ENCODE measurements around the gene ACO2. TPM values are rescaled to one million over a fixed set of nuclear protein-coding genes. Genes with fewer than 3 reads are reported as not detected.
"Not testable (repeated sequence)": the region's sequence is repeated elsewhere in the genome, so short reads cannot be mapped to it uniquely, and the experiment has no call there.

Gene ACO2
- total RNA-seq: 87.5 TPM
- polyA plus RNA-seq: 10 to 100 TPM; 64.3 to 76.4 (median 67.0) TPM

DNA sequence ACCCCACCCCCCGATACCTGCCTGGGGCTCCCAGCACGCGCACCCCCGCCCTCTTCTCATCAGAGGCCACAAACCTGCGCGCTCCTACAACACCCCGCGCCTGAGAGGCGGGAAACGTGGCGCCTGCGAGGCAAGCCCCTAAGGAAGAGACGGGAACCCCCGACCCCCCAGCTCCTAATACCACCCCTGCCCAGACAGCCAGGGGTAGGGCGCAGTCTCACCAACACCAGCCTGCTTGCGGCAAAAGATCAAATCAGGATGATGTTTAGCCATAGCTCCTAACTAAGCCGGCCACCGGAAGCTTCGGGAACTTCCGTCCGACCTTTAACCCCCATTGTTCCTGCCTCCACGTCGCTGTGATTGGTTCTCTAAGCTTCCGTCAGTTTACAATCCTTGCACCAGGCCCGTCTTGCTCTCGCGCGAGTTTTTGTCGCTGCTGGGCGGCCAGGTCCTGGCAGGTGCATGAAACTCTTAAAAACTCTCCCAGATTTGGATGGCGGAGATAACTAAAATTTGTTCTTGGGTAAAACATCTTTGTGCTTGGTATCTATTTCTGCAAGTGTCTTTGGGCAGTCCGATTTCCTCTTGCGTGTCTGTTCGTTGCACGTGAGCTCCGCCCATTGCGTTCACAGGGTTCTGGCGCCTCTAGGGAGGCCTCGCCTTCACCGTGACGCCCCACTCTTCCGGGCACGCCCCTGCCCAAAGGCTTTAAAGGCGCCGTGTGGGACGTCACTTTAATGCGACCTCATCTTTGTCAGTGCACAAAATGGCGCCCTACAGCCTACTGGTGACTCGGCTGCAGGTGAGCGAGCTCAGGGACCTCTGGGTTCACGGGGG, at the start of gene ACO2, which contains the start of gene PHF5A:
ACO2 (plus strand) TSS at position 737 of the 837 bp plus-strand sequence; CDS start at position 767, 30 bp downstream.
PHF5A (minus strand) TSS at position 312 of the 837 bp plus-strand sequence; CDS start at position 273, 39 bp downstream.
- Histone ChIP-seq H3K27ac (ENCODE audit: insufficient read depth, low read length, poor library complexity, severe bottlenecking) (peak within 1 kb of the TSS; percentile 95), H3K4me3 (ENCODE audit: low read depth, low read length) (peak within 1 kb of the TSS; percentile 92), H3K36me3 (ENCODE audit: control insufficient read depth, insufficient read depth, low read length) (peaks cover 38% of the 10 kb centered on the region), H3K9me3 (ENCODE audit: control insufficient read depth in 2 of 2, low read length in 2 of 2) (no peaks in the 10 kb centered on the region), H3K4me1 (ENCODE audit: control insufficient read depth, insufficient read depth, low read length, poor library complexity, severe bottlenecking) (peaks cover 19% of the 10 kb centered on the region), H3K27me3 (ENCODE audit: control insufficient read depth, insufficient read depth, low read length) (no peaks in the 10 kb centered on the region)
- peak within 1 kb of the TSS; percentile 99 to 100 (median 100) for H3K27ac Mint-ChIP-seq
- ATAC-seq (ENCODE audit: low read depth in 2 of 2): peak; percentile 90 to 93
- H3K36me3 Mint-ChIP-seq: peaks cover 29% of the 10 kb centered on the region
- no peaks in the 10 kb centered on the region for H3K9me3 Mint-ChIP-seq
- H3K4me1 Mint-ChIP-seq: peaks cover 0 to 68% (median 37%) of the 10 kb centered on the region in 4 donors
- H3K27me3 Mint-ChIP-seq: no peaks in the 10 kb centered on the region
- peak within 1 kb of the TSS; percentile 89 to 93 (median 92) for H3K4me3 Mint-ChIP-seq
- DNase-seq: peak; percentile 96 to 99 (median 99)

DNA sequence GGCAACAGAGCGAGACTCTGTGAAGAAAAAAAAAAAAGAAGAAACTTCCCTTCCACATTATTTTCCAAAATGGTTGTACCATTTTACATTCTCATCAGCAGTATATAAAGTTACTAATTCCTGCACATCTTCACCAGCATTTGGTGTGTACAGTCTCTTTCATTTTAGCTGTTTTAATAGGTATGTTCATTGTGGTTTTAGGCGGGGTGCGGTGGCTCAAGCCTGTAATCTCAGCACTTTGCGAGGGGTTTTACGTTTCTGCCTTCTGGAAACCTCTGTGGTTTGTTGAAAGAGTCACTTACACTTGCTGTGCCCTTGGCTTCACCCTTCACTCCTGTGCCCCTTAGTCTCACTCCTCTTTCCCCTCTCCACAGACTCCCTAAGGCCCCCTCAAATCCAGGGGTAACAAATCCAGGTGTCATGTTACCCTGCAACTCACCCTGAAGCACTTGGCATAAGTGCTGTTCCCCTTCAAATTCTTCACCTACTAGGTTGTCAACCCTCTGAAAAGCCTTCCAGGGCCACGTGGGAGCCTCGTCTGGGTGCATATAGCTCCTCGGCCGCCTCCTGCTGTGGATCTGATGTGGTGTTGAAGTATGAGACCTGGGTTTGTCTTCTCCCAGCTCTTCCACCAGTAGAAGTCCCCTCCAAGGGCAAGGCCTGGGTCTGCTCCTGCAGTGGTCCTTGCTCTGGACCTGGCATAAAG, 43.1 kb upstream of the ACO2 start:
- no peak overlapping the region for H3K27ac ChIP-seq (ENCODE audit: insufficient read depth, low read length, poor library complexity, severe bottlenecking)
- H3K4me3 Mint-ChIP-seq: peak overlapping the region in 3 of 4 donors; percentile 23 to 58 (median 39)

GRCh38 chr22:41429232-41429950, 39.5 kb upstream of the ACO2 start:
- H3K27me3 ChIP-seq (ENCODE audit: control insufficient read depth, insufficient read depth, low read length): no peaks in the 10 kb centered on the region
- ATAC-seq (ENCODE audit: low read depth in 2 of 2) (no peak), DNase-seq (no peak)
- H3K27ac ChIP-seq (ENCODE audit: insufficient read depth, low read length, poor library complexity, severe bottlenecking): no peak overlapping the region
- no peaks in the 10 kb centered on the region for H3K9me3 ChIP-seq (ENCODE audit: control insufficient read depth in 2 of 2, low read length in 2 of 2)
- peaks cover 7% of the 10 kb centered on the region for H3K4me1 ChIP-seq (ENCODE audit: control insufficient read depth, insufficient read depth, low read length, poor library complexity, severe bottlenecking)
- no peaks in the 10 kb centered on the region for H3K27me3 Mint-ChIP-seq
- peaks cover 4% of the 10 kb centered on the region for H3K36me3 Mint-ChIP-seq
- peaks cover 28% of the 10 kb centered on the region for H3K36me3 ChIP-seq (ENCODE audit: control insufficient read depth, insufficient read depth, low read length)
- no peak overlapping the region for H3K4me3 Mint-ChIP-seq
- H3K9me3 Mint-ChIP-seq: no peaks in the 10 kb centered on the region
- no peak overlapping the region for H3K4me3 ChIP-seq (ENCODE audit: low read depth, low read length)
- H3K4me1 Mint-ChIP-seq: peaks cover 7 to 19% (median 14%) of the 10 kb centered on the region in 4 donors
- no peak overlapping the region for H3K27ac Mint-ChIP-seq

More for the DNA sequence above, 43.1 kb upstream of the ACO2 start:
- Mint-ChIP-seq H3K27ac (peak overlapping the region in 2 of 3 donors; percentile 72 to 79), H3K36me3 (peaks cover 4% of the 10 kb centered on the region), H3K9me3 (peaks cover 0 to 1% (median 0%) of the 10 kb centered on the region in 7 donors), H3K4me1 (peaks cover 7 to 17% (median 12%) of the 10 kb centered on the region in 4 donors), H3K27me3 (no peaks in the 10 kb centered on the region)
- Histone ChIP-seq H3K27me3 (ENCODE audit: control insufficient read depth, insufficient read depth, low read length) (no peaks in the 10 kb centered on the region), H3K4me3 (ENCODE audit: low read depth, low read length) (no peak overlapping the region), H3K9me3 (ENCODE audit: control insufficient read depth in 2 of 2, low read length in 2 of 2) (no peaks in the 10 kb centered on the region), H3K36me3 (ENCODE audit: control insufficient read depth, insufficient read depth, low read length) (peaks cover 21% of the 10 kb centered on the region), H3K4me1 (ENCODE audit: control insufficient read depth, insufficient read depth, low read length, poor library complexity, severe bottlenecking) (peaks cover 7% of the 10 kb centered on the region)
- DNase-seq (peak in 1 of 3 donors; percentile 80), ATAC-seq (ENCODE audit: low read depth in 2 of 2) (peak; percentile 37 to 58)

- Histone ChIP-seq H3K9me3 (ENCODE audit: control insufficient read depth in 2 of 2, low read length in 2 of 2) (no peaks in the 10 kb centered on the region), H3K4me3 (ENCODE audit: low read depth, low read length) (no peak overlapping the region), H3K27ac (ENCODE audit: insufficient read depth, low read length, poor library complexity, severe bottlenecking) (no peak overlapping the region), H3K27me3 (ENCODE audit: control insufficient read depth, insufficient read depth, low read length) (no peaks in the 10 kb centered on the region), H3K36me3 (ENCODE audit: control insufficient read depth, insufficient read depth, low read length) (peaks cover 28% of the 10 kb centered on the region), H3K4me1 (ENCODE audit: control insufficient read depth, insufficient read depth, low read length, poor library complexity, severe bottlenecking) (peaks cover 7% of the 10 kb centered on the region)
- H3K27ac Mint-ChIP-seq: no peak overlapping the region
- H3K36me3 Mint-ChIP-seq: peaks cover 4% of the 10 kb centered on the region
- no peaks in the 10 kb centered on the region for H3K27me3 Mint-ChIP-seq
- no peak overlapping the region for H3K4me3 Mint-ChIP-seq
- ATAC-seq (ENCODE audit: low read depth in 2 of 2): no peak
- peaks cover 7 to 19% (median 14%) of the 10 kb centered on the region in 4 donors for H3K4me1 Mint-ChIP-seq
- H3K9me3 Mint-ChIP-seq: no peaks in the 10 kb centered on the region
- DNase-seq: no peak
Measured at GRCh38 chr22:41429951-41430332, 39.0 kb upstream of the ACO2 start.

DNA sequence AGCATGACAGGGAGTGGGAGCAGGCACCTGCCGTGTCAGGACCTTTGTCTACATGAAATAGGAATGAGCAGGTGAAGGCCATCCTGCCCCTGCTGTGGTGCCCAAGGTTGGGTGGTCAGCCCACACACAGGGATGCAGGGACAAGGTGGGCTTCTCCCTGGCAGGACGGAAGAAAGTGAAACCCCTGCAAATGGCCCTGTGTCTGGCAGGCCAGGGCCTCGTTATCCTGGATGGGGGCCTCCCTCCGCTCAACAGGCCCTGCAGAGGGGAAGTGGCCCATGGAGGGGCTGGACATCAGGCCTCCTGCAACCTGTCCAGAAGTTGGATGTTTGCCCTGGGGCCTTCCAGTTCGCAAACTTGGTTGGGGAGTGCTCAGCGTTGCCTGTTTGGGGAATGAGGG, 37.3 kb upstream of the ACO2 start:
- H3K27me3 ChIP-seq (ENCODE audit: control insufficient read depth, insufficient read depth, low read length): no peaks in the 10 kb centered on the region
- H3K4me3 ChIP-seq (ENCODE audit: low read depth, low read length): no peak overlapping the region
- Mint-ChIP-seq H3K27me3 (no peaks in the 10 kb centered on the region), H3K27ac (peak overlapping the region; percentile 18 to 85 (median 31)), H3K4me3 (no peak overlapping the region), H3K36me3 (peaks cover 16% of the 10 kb centered on the region), H3K4me1 (peaks cover 0 to 9% (median 8%) of the 10 kb centered on the region in 4 donors), H3K9me3 (no peaks in the 10 kb centered on the region)
- DNase-seq (no peak), ATAC-seq (ENCODE audit: low read depth in 2 of 2) (no peak)
- H3K4me1 ChIP-seq (ENCODE audit: control insufficient read depth, insufficient read depth, low read length, poor library complexity, severe bottlenecking): no peaks in the 10 kb centered on the region
- no peaks in the 10 kb centered on the region for H3K9me3 ChIP-seq (ENCODE audit: control insufficient read depth in 2 of 2, low read length in 2 of 2)
- no peak overlapping the region for H3K27ac ChIP-seq (ENCODE audit: insufficient read depth, low read length, poor library complexity, severe bottlenecking)
- H3K36me3 ChIP-seq (ENCODE audit: control insufficient read depth, insufficient read depth, low read length): peaks cover 42% of the 10 kb centered on the region

DNA sequence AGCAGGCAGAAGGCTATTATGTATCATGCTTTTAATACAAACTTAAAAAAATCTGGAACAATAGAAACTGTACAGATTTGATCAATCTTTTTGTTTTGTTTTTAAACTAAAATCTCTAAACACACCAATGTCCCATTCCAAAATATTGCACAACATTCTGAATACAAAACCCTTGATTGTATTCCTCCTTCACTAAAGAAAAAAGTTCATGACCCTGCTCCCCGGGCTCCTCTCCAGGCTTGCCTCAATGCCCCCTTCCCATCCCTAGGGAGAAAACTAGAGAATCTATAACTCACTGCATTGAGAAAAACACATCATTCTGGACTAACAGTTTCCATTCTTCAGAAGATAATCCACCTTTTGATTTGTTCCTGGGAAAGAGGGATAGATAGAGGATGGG, 35.4 kb upstream of the ACO2 start:
- H3K9me3 ChIP-seq (ENCODE audit: control insufficient read depth in 2 of 2, low read length in 2 of 2); H3K4me3 ChIP-seq (ENCODE audit: low read depth, low read length); H3K27me3 ChIP-seq (ENCODE audit: control insufficient read depth, insufficient read depth, low read length); H3K9me3 Mint-ChIP-seq; H3K4me1 ChIP-seq (ENCODE audit: control insufficient read depth, insufficient read depth, low read length, poor library complexity, severe bottlenecking); H3K4me3 Mint-ChIP-seq; DNase-seq; H3K27me3 Mint-ChIP-seq; ATAC-seq (ENCODE audit: low read depth in 2 of 2); H3K27ac ChIP-seq (ENCODE audit: insufficient read depth, low read length, poor library complexity, severe bottlenecking): not testable (repeated sequence)
- Mint-ChIP-seq H3K4me1 (peaks cover 0 to 11% (median 6%) of the 10 kb centered on the region in 4 donors), H3K36me3 (peaks cover 18% of the 10 kb centered on the region), H3K27ac (peak overlapping the region in 1 of 3 donors; percentile 62)
- peaks cover 48% of the 10 kb centered on the region for H3K36me3 ChIP-seq (ENCODE audit: control insufficient read depth, insufficient read depth, low read length)

- H3K27ac ChIP-seq (ENCODE audit: insufficient read depth, low read length, poor library complexity, severe bottlenecking); H3K9me3 Mint-ChIP-seq; H3K27me3 Mint-ChIP-seq; ATAC-seq (ENCODE audit: low read depth in 2 of 2); H3K4me3 ChIP-seq (ENCODE audit: low read depth, low read length); H3K27me3 ChIP-seq (ENCODE audit: control insufficient read depth, insufficient read depth, low read length); DNase-seq; H3K9me3 ChIP-seq (ENCODE audit: control insufficient read depth in 2 of 2, low read length in 2 of 2); H3K4me1 ChIP-seq (ENCODE audit: control insufficient read depth, insufficient read depth, low read length, poor library complexity, severe bottlenecking); H3K4me3 Mint-ChIP-seq: not testable (repeated sequence)
- Mint-ChIP-seq H3K4me1 (peaks cover 0 to 17% (median 12%) of the 10 kb centered on the region in 4 donors), H3K27ac (peak overlapping the region in 2 of 3 donors; percentile 31 to 53), H3K36me3 (peaks cover 18% of the 10 kb centered on the region)
- peaks cover 48% of the 10 kb centered on the region for H3K36me3 ChIP-seq (ENCODE audit: control insufficient read depth, insufficient read depth, low read length)
Measured at GRCh38 chr22:41434361-41435003, 34.4 kb upstream of the ACO2 start.

Measured in CD4-positive, CD25-positive, alpha-beta regulatory T cell (primary cell).